H1 (cell line): Measurements from ENCODE around the gene APLP2. TPM values are rescaled to one million over a fixed set of nuclear protein-coding genes. Genes with fewer than 3 reads are reported as not detected.
"Not testable (repeated sequence)": the region's sequence is repeated elsewhere in the genome, so short reads cannot be mapped to it uniquely, and the experiment has no call there.

Experiments used
- CTCF ChIA-PET: fragments of 300-600 bp; sonication (Branson Sonifier 250); formaldehyde crosslinking; loops from one replicate; lab custom pipeline; 2021; ENCODE audit not compliant: partially characterized antibody; lab: Charles Lee
- POLR2A ChIA-PET: fragments of 300-600 bp; sonication (Branson Sonifier 250); formaldehyde crosslinking; loops from one replicate; lab custom pipeline; 2021; ENCODE audit warnings: inconsistent platforms; ENCODE audit not compliant: partially characterized antibody; lab: Charles Lee
- DNase-seq, 2 experiments: peaks; one replicate each; pipeline versions ENCODE4 v3.0.0 to v3.0.0-alpha.2; 2010 to 2022; ENCODE audit warnings: low spot score in 2 of 2, low read depth in 1 of 2, mixed read lengths in 1 of 2
- FAIRE-seq: peaks from 2 replicates; lab custom pipeline; 2011; peaks lifted over from hg19 to GRCh38; lab: Jason Lieb, UNC
- H2AFZ ChIP-seq: 2 replicates; pipeline ENCODE4 v1.8.1; 2012; ENCODE audit warnings: low read length, inconsistent platforms
- H2AK5ac ChIP-seq: 2 replicates; pipeline ENCODE4 v1.6.1; 2013; ENCODE audit warnings: low read depth, low read length
- H2BK120ac ChIP-seq: replicated peaks from 2 replicates; pipeline ENCODE3; 2013; ENCODE audit warnings: low read depth, low read length, inconsistent platforms
- H2BK12ac ChIP-seq: 2 replicates; pipeline ENCODE4 v1.6.1; 2013; ENCODE audit warnings: low read depth, low read length
- H2BK15ac ChIP-seq: 2 replicates; pipeline ENCODE4 v1.6.1; 2013; ENCODE audit warnings: low read length
- H2BK20ac ChIP-seq: 2 replicates; pipeline ENCODE4 v1.6.1; 2013; ENCODE audit warnings: low read length
- H2BK5ac ChIP-seq: 2 replicates; pipeline ENCODE4 v1.6.1; 2013; ENCODE audit warnings: low read depth, low read length
- H3K14ac ChIP-seq: 2 replicates; pipeline ENCODE4 v1.6.1; 2013; ENCODE audit warnings: inconsistent platforms; ENCODE audit not compliant: insufficient read length
- H3K18ac ChIP-seq: 2 replicates; pipeline ENCODE4 v1.6.1; 2013; ENCODE audit warnings: low read length; ENCODE audit errors: extremely low read depth
- H3K23ac ChIP-seq: 2 replicates; pipeline ENCODE4 v1.6.1; 2013; ENCODE audit warnings: inconsistent platforms; ENCODE audit not compliant: insufficient read length
- H3K23me2 ChIP-seq: 2 replicates; pipeline ENCODE4 v1.6.1; 2013; ENCODE audit warnings: low read depth, low read length
- H3K27ac ChIP-seq: 2 replicates; pipeline ENCODE4 v1.6.1; 2011; ENCODE audit warnings: low read depth, low read length, inconsistent platforms
- H3K27me3 ChIP-seq, 4 experiments: replicated peaks in 1 of 4; 1 replicate in 1 of 4; 2 replicates in 3 of 4; pipeline versions ENCODE4 v1.6.1 to v1.8.1; 2011 to 2013; ENCODE audit warnings: low read length in 3 of 4, mild to moderate bottlenecking in 3 of 4, inconsistent platforms in 2 of 4, mixed read lengths in 2 of 4, moderate library complexity in 1 of 4; ENCODE audit not compliant: control insufficient read depth in 3 of 4, insufficient read depth in 3 of 4; ENCODE audit errors: extremely low read depth in 1 of 4
- H3K36me3 ChIP-seq, 4 experiments: 2 replicates each; pipeline versions ENCODE4 v1.6.1 to v1.8.1; 2011 to 2013; ENCODE audit warnings: mild to moderate bottlenecking in 4 of 4, low read length in 3 of 4, moderate library complexity in 2 of 4, control low read depth in 1 of 4, inconsistent platforms in 1 of 4; ENCODE audit not compliant: insufficient read depth in 4 of 4, control insufficient read depth in 2 of 4
- H3K4ac ChIP-seq: replicated peaks from 2 replicates; pipeline ENCODE3; 2013; ENCODE audit warnings: low read length, low read depth, mixed read lengths, inconsistent platforms; ENCODE audit not compliant: insufficient read length
- H3K4me1 ChIP-seq, 4 experiments: replicated peaks in 1 of 4; 1 replicate in 1 of 4; 2 replicates in 3 of 4; pipeline versions ENCODE4 v1.6.1 to v1.8.1; 2011 to 2013; ENCODE audit warnings: low read length in 3 of 4, inconsistent platforms in 2 of 4, mixed read lengths in 1 of 4; ENCODE audit not compliant: insufficient read depth in 4 of 4, control insufficient read depth in 3 of 4
- H3K4me2 ChIP-seq, 2 experiments: 2 replicates each; pipeline versions ENCODE4 v1.6.1 to v1.8.1; 2011 to 2013; ENCODE audit warnings: low read depth in 2 of 2, low read length in 2 of 2, control low read depth in 1 of 2, inconsistent platforms in 1 of 2, mild to moderate bottlenecking in 1 of 2; ENCODE audit not compliant: insufficient read depth in 1 of 2
- H3K4me3 ChIP-seq, 4 experiments: fragments of 200-600, 300-600 bp in 1 of 4; sonication (generic), shearing (Covaris generic), sonication (Bioruptor Twin) in 1 of 4; 2 replicates each; pipeline versions ENCODE4 v1.5.1 to v1.8.1; 2011 to 2016; ENCODE audit warnings: low read length in 4 of 4, low read depth in 3 of 4, control low read depth in 2 of 4, inconsistent platforms in 2 of 4, mild to moderate bottlenecking in 2 of 4, mixed read lengths in 1 of 4, moderate library complexity in 1 of 4; ENCODE audit not compliant: insufficient read depth in 2 of 4; ENCODE audit errors: extremely low read depth in 1 of 4
- H3K56ac ChIP-seq: replicated peaks from 2 replicates; pipeline ENCODE3; 2013; ENCODE audit warnings: low read depth, mild to moderate bottlenecking, mixed read lengths, low read length, inconsistent platforms; ENCODE audit not compliant: insufficient read length
- H3K79me1 ChIP-seq: 2 replicates; pipeline ENCODE4 v1.6.1; 2013; ENCODE audit warnings: low read depth, low read length, control low read depth
- H3K79me2 ChIP-seq, 2 experiments: 2 replicates each; pipeline versions ENCODE4 v1.6.1 to v1.8.1; 2012 to 2013; ENCODE audit warnings: low read length in 2 of 2, mild to moderate bottlenecking in 2 of 2, inconsistent platforms in 1 of 2; ENCODE audit not compliant: insufficient read depth in 2 of 2, control insufficient read depth in 1 of 2
- H3K9ac ChIP-seq, 4 experiments: replicated peaks in 1 of 4; 1 replicate in 1 of 4; 2 replicates in 3 of 4; pipeline versions ENCODE4 v1.6.1 to v1.8.1; 2011 to 2013; ENCODE audit warnings: low read depth in 3 of 4, low read length in 3 of 4, control low read depth in 2 of 4, mild to moderate bottlenecking in 2 of 4, moderate library complexity in 2 of 4, inconsistent platforms in 1 of 4; ENCODE audit errors: extremely low read depth in 1 of 4
- H3K9me3 ChIP-seq, 2 experiments: 2 replicates each; pipeline versions ENCODE4 v1.6.1 to v1.8.1; 2012 to 2013; ENCODE audit warnings: mild to moderate bottlenecking in 2 of 2, moderate library complexity in 2 of 2, control low read depth in 1 of 2, inconsistent platforms in 1 of 2, low read depth in 1 of 2, low read length in 1 of 2, mixed read lengths in 1 of 2; ENCODE audit not compliant: insufficient read depth in 2 of 2
- H4K20me1 ChIP-seq, 2 experiments: replicated peaks in 1 of 2; 2 replicates each; pipeline versions ENCODE3 to v1.8.1; 2011 to 2013; ENCODE audit warnings: inconsistent platforms in 2 of 2, low read length in 2 of 2, mild to moderate bottlenecking in 1 of 2; ENCODE audit not compliant: insufficient read depth in 2 of 2, control insufficient read depth in 1 of 2
- H4K5ac ChIP-seq: 2 replicates; pipeline ENCODE4 v1.6.1; 2013; ENCODE audit warnings: low read length, low read depth, mixed read lengths, inconsistent platforms; ENCODE audit not compliant: insufficient read length
- H4K8ac ChIP-seq: 2 replicates; pipeline ENCODE4 v1.8.0; 2013; ENCODE audit warnings: mild to moderate bottlenecking, moderate library complexity, low read length, inconsistent platforms; ENCODE audit not compliant: insufficient read depth; ENCODE audit errors: extremely low read depth
- H4K91ac ChIP-seq: replicated peaks from 2 replicates; pipeline ENCODE3; 2013; ENCODE audit warnings: low read length, mixed read lengths, inconsistent platforms; ENCODE audit not compliant: insufficient read length
- WGBS, 2 experiments: shearing (Covaris generic) in 1 of 2; methylation state at CpG; one replicate each; pipeline versions ENCODE4 v1.1.6 to v1.1.7; 2013 to 2015; ENCODE audit warnings: low lambda C conversion rate in 2 of 2, mixed read lengths in 2 of 2, inconsistent platforms in 1 of 2, low coverage in 1 of 2, missing lambda C conversion rate in 1 of 2; ENCODE audit not compliant: insufficient replicate concordance in 2 of 2, insufficient coverage in 1 of 2, insufficient read length in 1 of 2; ENCODE audit errors: extremely low coverage in 1 of 2, missing lambda C conversion rate in 1 of 2; 5-methylcytosine and 5-hydroxymethylcytosine counted together
- polyA plus RNA-seq, 7 experiments: library from polyadenylated mRNA; depleted of rRNA in 3 of 7; stranded (reverse) in 5 of 7; unstranded in 2 of 7; fragments of >200 nt in 5 of 7; fragments of 200-250 nt in 2 of 7; gene quantifications; 1 replicate in 5 of 7; 2 replicates in 1 of 7; 4 replicates in 1 of 7; pipeline versions ENCODE4 v1.2.1 to v1.2.3, GENCODE V29; 2011 to 2013; ENCODE audit warnings: missing spikeins in 2 of 7, mixed read lengths in 2 of 7
- total RNA-seq: library from RNA; stranded (reverse); fragmentation: NEBNext Ultra II Directional; extraction: Animal tissue kit (Norgen Biotek cat#: 25700); gene quantifications from 2 replicates; pipeline ENCODE4 v1.2.1, GENCODE V29; 2021

APLP2 gene
- total and polyA plus RNA-seq, 2 of the 8 experiments (the other 6 are each of a cell fraction or from before 2014, with no cell fraction given) = 222 to 315 TPM

GRCh38 chr11:130090517-130090916, 20.8 kb downstream of the APLP2 start:
- H2BK120ac ChIP-seq, H2BK5ac ChIP-seq, H3K79me1 ChIP-seq, POLR2A ChIA-PET, H3K27me3 ChIP-seq, H3K23ac ChIP-seq, H3K36me3 ChIP-seq, H3K4me3 ChIP-seq, H4K8ac ChIP-seq, H3K56ac ChIP-seq, H3K27ac ChIP-seq, H3K23me2 ChIP-seq, H4K5ac ChIP-seq, H2BK12ac ChIP-seq, DNase-seq, H2BK20ac ChIP-seq, H3K9ac ChIP-seq, H2AK5ac ChIP-seq, H3K18ac ChIP-seq, CTCF ChIA-PET, H4K91ac ChIP-seq, H2AFZ ChIP-seq, H3K4ac ChIP-seq, FAIRE-seq, H4K20me1 ChIP-seq, H3K14ac ChIP-seq, H2BK15ac ChIP-seq, H3K4me2 ChIP-seq: not testable (repeated sequence)
- peaks cover 3 to 13% of the 10 kb centered on the region in 2 experiments; a peak in 2 of 4 replicates for H3K9me3 ChIP-seq
- peaks cover 17 to 69% of the 10 kb centered on the region in 2 experiments for H3K79me2 ChIP-seq
- WGBS, 2 experiments = no CpG with 5 or more reads among the region's 16 CpGs
- H3K4me1 ChIP-seq = peaks cover 0 to 10% (median 3%) of the 10 kb centered on the region in 4 experiments; a peak in 3 of 7 replicates

- H2BK120ac ChIP-seq, H3K27ac ChIP-seq, H3K4ac ChIP-seq, DNase-seq, H2AFZ ChIP-seq, H3K79me1 ChIP-seq, POLR2A ChIA-PET, H3K4me3 ChIP-seq, H4K8ac ChIP-seq, H3K56ac ChIP-seq, FAIRE-seq, H4K91ac ChIP-seq, H2BK15ac ChIP-seq, H3K4me2 ChIP-seq, H3K36me3 ChIP-seq, H3K27me3 ChIP-seq, H2BK12ac ChIP-seq, H4K20me1 ChIP-seq, H3K14ac ChIP-seq, H3K23me2 ChIP-seq, H4K5ac ChIP-seq, H3K18ac ChIP-seq, H3K9ac ChIP-seq, H2AK5ac ChIP-seq, H2BK20ac ChIP-seq, H3K23ac ChIP-seq, H2BK5ac ChIP-seq, CTCF ChIA-PET: not testable (repeated sequence)
- H3K79me2 ChIP-seq = peaks cover 17 to 69% of the 10 kb centered on the region in 2 experiments
- H3K9me3 ChIP-seq = peaks cover 3 to 13% of the 10 kb centered on the region in 2 experiments; a peak in 2 of 4 replicates
- H3K4me1 ChIP-seq = peaks cover 0 to 10% (median 3%) of the 10 kb centered on the region in 4 experiments; a peak in 3 of 7 replicates
- WGBS, 2 experiments = no CpG with 5 or more reads among the region's 36 CpGs
Observed at GRCh38 chr11:130091169-130091568, 21.5 kb downstream of the APLP2 start.
